NCI-H2171 treated with DMSO at 0.1 percent for 48 hours (cell line): Measurements from ENCODE around the gene ENPP5.

ENCODE experiments used
- DNase-seq: peaks from one replicate; lab custom pipeline; 2025; lab: John Stamatoyannopoulos, UW

Gene ENPP5

GRCh38 chr6:46170357-46171289, at the start of gene ENPP5:
Gene ENPP5, minus strand, starts transcription at chr6:46170980. Its CDS starts 2,718 bp downstream, at chr6:46168262.
- DNase-seq: peak; percentile 98

- no peak for DNase-seq
These were observed 48.9 kb upstream of the ENPP5 start for GRCh38 chr6:46219661-46220060.

- no peak for DNase-seq
These were observed 47.7 kb upstream of the ENPP5 start for GRCh38 chr6:46218457-46218856.

DNA sequence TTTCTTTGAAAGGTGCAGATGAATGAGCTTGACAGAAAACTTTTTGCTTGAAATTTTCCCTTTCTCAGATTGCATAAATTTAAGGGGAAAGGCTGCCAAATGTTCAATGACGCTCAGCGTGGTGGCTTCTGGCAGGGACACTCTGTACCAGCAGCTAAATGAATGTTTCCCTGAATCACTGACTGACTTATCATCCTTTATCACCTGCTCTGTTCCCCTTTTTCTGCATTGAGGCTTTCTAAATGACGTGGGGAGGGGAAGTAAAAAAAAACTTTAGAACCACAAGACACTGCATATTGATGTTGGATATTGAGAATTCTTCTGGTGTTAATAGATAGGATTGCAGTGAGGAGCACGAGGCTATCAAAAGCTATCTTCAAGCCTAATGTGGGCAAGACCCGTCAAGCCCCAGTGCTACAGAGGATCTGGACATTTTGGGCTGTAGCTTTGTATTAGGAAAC, 46.9 kb upstream of the ENPP5 start:
- no peak for DNase-seq

- DNase-seq: no peak
These were observed 46.1 kb upstream of the ENPP5 start for GRCh38 chr6:46216879-46217278.

GRCh38 chr6:46215777-46216176, 45.0 kb upstream of the ENPP5 start:
- no peak for DNase-seq

DNA sequence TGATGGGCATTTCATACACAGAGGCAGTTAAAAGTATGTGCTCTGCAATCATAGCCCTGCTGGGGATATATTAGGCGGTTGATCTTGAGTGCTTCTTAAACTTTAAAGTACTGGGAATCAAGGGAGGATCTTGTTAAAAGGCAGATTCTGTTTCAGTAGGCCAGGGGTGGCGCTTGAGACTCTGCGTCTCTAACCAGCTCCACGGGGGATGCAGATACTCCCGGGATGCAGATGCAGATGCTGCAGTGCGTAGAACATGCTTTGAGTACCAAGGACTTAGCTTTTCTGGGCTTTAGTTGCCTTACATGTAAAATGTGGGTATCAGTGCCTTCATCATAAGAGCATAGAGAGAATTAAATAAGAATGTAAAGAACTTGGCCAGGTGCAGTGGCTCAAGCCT, 44.4 kb upstream of the ENPP5 start:
- DNase-seq: no peak

- no peak for DNase-seq
These were observed 41.1 kb upstream of the ENPP5 start for GRCh38 chr6:46211917-46212316.

DNA sequence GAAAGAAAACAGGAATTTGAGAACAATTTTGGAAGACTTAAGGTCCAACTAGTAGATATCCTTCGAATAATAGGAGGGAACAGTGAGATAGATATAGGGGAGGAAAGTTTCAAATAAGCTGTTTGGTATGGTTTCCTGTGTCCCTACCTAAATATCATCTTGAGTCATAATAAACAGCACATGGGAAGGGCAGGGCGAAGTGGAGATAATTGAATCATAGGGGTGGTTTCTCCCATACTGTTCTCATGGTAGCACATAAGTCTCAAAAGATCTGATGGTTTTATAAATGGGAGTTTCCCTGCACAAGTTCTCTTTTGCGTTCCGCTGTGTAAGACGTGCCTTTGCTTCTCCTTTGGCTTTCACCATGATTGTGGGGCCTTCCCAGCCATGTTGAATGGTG, 39.5 kb upstream of the ENPP5 start:
- no peak for DNase-seq

DNA sequence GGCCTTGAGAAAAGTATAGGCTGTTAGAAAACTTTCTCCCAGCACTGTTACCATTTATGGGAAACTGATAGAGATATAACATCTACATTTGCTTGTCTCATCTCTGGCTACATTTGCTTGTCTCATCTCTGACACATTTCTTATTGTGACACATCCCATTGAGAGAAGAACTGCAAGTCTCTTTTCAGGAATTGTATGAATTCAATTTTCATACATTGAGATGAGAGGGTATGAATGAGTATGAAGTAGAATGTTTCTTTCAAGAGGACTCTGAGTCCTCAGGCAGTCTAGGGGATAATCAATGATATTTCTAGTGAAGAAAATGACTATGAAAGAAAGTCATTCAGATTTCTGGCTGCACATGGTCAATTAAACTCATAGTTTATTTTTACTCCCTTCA, 37.5 kb upstream of the ENPP5 start:
- no peak for DNase-seq

GRCh38 chr6:46207174-46207573, 36.4 kb upstream of the ENPP5 start:
- DNase-seq: no peak

GRCh38 chr6:46204880-46205650, 34.3 kb upstream of the ENPP5 start:
- DNase-seq: no peak

DNA sequence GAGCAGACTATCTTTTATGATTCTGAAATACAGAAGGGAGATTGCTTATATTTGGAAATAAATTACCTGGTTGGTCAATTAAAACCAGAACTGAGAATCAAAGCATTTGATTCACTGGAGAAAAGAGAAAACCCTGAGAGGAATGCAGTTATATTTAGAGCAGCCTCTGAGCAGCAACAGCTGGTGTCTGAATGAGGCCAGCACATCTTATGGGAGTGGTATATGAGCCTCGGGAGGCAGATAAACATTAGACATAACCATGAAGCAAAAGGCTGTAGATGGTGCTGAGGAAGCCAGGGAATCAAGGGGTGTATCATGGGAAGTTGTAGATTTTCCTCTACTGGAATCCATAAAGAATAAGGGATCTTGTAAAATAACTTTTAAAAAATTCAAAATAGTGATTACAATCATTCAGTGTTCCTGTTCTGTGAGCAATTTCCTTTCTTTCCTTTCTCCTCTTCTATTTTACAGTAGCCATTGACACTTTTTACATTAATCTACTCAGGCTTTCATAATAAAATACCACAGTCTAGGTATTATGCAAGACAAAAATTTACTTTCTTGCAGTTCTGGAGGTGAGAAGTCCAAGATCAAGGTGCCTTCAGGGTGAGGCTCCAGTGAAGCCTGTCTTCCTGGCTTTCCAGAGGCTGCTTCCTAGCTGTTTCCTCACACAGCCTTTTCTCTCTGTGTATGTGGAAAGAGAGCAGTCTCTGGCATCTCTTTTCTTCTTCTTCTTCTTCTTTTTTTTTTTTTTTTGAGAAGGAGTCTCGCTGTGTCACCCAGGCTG, 32.8 kb upstream of the ENPP5 start:
- DNase-seq: no peak

- DNase-seq: no peak
These were observed 30.9 kb upstream of the ENPP5 start for GRCh38 chr6:46201702-46202101.

GRCh38 chr6:46199387-46199786, 28.6 kb upstream of the ENPP5 start:
- no peak for DNase-seq

DNA sequence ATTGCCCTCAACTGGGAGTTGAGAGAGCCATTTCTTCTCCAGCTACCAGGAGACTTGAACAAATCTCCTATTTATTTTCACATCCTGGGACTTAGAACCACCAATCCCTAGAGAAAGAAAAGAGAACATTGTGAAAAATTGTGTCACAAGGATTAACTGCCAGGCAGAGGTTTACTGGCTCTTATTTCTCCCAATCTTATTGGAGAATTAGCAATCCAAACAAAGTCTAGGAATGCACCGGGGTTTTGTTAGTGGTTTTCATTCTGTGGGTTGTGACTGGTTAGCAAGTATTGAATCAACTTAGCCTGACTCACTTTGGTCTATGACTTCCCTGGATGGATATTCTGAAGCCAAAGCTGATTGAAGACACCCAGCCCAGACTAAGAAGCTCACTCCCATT, 21.2 kb upstream of the ENPP5 start:
- no peak for DNase-seq

- no peak for DNase-seq
These were observed 20.1 kb upstream of the ENPP5 start for GRCh38 chr6:46190889-46191288.

GRCh38 chr6:46189726-46190125, 18.9 kb upstream of the ENPP5 start:
- no peak for DNase-seq

DNA sequence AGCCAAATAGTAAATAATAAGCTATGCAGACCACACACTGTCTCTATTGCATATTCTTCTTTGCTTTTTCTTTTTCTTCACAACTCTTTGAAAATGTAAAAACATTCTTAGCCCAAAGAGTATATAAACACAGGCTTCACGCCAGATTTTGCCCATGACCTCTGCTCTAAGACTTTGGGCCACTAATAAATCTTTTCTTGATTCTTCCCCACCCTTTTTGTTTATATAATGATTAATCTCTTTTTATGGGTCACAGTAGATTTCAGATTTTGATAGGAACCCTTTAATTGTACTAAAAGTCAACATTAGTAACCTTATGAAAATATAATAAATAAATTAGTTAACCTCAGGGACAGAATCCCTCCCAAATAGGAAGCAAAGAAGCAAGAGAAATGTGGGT, 15.8 kb upstream of the ENPP5 start:
- no peak for DNase-seq

GRCh38 chr6:46184114-46184513, 13.3 kb upstream of the ENPP5 start:
- no peak for DNase-seq

- DNase-seq: no peak
These were observed 5.2 kb upstream of the ENPP5 start for GRCh38 chr6:46175976-46176375.

DNA sequence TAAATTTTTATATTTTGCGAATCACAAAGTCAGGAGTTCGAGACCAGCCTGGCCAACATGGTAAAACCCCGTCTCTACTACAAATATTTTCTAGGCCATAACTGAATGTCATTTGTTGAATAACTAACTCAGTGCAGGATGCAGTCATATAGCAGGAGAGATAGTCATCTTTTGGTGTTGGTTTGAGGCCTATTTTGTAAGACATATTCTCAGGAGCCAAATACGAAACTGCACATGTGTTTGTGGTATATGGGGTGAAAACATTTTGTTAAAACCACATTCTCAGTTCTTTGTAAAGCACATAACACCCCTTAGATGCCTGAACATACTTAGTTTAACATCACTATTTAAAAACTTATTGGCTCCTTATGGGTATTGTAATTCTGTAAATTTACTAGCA, 4.7 kb upstream of the ENPP5 start:
- DNase-seq: no peak
